Stimulated activated CD4-positive, alpha-beta T cell treated with anti-CD3 and anti-CD28 coated beads, Interleukin-15, amount 100 ng/mL, for 24 hours (primary cell): Measurements from ENCODE around the gene SMIM41.

ENCODE experiments used
- DNase-seq: peaks from one replicate; pipeline ENCODE4 v3.0.0-alpha.2; 2020

The SMIM41 gene

DNA sequence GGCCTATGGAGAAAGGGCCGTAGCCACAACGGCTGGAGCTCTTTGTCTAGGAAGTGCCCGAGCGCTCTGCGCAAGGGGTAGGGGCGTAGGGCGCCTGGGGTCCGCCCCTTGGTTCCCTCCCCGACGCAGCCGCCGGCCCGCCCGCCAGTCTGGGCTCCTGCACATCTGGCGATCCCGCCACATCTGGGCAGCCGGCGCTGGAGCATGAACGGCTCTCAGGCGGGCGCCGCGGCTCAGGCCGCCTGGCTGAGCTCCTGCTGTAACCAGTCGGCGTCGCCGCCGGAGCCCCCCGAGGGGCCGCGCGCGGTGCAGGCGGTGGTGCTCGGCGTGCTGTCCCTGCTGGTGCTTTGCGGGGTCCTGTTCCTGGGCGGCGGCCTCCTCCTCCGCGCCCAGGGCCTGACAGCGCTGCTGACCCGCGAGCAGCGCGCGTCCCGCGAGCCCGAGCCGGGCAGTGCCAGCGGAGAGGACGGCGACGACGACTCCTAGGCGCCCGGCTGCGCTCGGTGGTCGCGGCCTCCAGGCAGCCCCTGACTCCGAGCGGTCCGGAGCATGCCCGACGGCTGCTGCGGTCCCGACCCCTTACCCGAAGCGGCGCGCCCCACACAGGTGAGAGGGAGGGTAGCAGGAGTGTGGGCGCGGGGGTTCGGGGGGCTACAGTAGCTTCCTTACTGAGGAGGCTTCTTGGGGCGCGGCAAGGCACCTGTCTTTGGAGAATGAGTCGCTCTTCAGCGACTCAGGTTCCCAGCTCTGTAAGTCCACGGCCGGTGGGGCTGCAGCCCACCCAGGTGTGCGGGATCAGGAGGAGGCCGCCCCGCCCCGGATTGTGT lies at the start of gene SMIM41:
SMIM41 (plus strand) TSS at position 129 of the 827 bp plus-strand sequence; CDS start at position 205, 76 bp downstream.
- no peak for DNase-seq

DNA sequence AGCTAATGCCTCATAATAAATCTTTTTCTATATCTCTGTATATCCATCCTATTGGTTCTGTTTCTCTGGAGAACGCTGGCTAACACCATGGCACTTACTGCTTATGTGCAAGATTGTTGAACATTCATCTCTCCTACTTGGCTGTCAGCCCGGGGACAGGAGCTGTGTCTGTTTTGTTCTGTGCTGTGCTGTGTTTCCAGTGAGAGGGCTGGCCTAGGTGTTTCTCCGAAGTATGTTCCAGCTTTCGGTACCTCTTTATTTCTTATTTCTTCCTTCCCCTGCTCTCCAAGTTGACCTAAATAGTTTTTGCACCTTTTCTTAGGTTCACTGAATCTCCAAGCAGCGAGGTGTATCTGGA lies 47.1 kb upstream of the SMIM41 start:
- DNase-seq, result no peak

DNA sequence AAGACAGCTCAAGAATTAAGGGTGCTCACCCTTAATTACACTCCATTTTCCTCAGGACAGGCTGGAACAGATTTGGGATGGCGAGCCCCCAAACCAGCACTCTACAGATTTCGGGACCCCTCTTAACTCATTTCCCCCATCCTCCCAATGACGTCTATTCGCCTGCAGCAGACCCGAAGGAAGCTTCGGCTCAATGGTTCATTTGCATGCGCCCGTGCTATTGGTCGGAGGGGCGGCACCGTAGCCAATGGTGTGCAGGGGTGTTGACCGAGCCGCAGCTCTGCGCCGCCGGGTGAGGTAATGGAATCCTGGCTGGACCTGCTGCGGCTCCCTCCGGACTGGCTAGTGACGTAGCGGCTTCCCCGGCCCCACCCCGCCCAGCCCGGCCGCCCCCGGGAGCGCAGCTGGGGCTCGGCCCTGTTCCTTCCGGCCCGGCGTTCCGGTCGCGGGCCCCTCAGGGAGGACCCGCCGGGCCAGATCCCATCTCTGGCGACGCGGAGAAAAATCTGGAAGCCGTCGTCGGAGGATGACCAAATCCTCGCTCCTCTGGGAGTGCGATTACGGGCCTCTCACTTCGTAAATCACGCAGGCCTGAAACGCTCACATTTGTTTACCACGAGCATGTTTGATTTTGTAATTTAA lies 46.6 kb upstream of the SMIM41 start:
- peak; percentile 95 for DNase-seq

DNA sequence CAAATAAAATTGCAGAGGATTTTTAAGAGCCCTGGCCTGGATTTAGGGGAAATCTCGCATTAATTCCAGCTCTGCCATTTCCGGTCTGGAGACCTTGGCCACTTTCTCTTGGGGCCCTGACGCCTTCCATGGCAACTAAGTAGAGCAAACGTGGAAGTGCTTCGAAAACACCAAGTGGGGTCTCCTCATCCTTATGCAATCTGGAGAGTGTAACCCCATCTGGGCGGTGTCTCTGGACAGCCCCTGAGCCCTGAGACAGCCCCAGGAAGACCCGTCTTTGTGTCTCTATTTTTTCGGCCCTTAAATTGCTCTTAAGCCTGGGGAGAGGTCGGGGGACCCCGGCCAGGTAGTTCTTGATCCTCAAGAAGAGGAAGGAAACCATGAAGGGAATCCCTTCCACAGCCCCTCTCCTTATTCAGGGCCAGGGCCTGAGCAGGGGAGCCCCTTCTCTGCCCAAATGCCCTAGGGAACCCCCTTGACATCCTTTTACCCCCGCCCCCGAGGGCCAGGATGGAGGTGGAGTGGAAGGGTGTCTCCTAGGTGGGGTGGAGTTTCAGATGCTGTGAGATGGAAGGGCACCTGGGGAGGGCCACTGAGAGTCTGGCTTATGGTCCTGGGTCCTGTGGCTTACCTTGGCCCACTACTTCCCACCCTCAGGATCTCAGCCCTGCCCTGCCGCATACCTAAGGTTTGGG lies 45.9 kb upstream of the SMIM41 start:
- DNase-seq, result no peak

DNA sequence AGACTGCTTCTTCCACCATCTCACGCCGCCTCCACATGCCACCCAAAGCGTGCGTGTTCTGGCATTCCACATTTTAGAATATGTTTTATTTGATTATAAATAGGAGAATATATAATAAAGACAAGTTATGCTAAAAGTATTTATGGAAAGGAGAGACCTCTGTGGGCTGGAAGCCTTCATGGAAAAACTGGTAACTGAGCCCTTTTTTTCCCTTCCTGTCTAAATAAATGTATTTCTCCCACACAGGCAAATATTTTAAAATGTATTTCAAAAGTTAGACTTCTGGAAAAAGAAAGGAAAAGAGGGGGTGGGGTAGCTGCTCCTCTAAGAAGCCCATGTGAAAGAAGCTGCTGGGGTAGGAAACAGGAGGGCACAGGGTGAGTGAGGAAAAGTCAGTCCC lies 44.3 kb upstream of the SMIM41 start:
- no peak for DNase-seq

DNA sequence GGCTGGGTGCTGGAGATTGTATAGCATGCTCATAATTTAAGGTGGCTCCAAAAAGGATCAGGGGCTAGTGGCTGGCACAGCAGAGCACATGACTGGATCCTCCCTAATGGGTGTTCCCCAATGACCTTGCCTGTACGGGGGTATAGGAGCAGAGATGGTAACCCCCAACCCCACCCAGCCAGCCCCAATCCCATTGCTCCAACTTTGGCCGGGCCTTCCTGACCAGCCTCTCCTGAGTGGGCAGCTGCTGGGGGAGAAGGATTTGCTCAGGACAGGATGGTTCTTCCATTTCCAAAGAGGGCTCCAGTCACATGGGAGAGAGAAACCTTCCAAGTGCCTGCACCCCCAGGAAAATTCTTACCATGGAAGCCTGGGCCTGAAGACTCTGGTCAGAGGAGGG lies 43.6 kb upstream of the SMIM41 start:
- DNase-seq, result no peak

DNA sequence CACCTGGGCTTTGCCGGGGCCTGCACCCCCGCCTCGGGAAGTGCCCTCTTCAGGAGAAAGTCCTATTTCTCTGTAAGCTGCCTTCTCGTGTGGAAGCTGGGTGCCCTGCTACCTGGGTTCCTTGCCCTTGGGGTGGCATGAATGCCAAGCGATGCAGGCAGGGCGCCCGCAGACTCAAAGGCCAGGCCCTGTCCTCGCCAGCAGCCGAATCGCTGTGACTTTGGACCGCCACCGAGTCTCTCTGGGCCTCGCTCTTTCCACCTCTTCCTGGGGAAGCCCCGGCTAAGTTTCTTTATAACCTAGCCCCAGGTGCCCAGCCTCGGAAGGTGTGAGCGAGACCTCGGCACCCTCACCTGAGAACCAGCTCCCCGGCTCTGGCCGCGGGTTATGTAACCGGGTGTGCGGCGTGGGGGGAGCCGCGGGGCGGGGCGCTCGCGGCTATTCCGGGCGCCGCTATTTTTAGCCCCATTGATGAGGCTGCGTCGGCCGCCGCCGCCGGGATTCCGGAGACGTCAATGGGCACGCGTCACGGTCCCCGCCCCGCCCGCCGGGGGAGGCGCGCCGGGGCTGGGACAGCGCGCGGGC lies 42.8 kb upstream of the SMIM41 start:
- peak; percentile 84 for DNase-seq

DNA sequence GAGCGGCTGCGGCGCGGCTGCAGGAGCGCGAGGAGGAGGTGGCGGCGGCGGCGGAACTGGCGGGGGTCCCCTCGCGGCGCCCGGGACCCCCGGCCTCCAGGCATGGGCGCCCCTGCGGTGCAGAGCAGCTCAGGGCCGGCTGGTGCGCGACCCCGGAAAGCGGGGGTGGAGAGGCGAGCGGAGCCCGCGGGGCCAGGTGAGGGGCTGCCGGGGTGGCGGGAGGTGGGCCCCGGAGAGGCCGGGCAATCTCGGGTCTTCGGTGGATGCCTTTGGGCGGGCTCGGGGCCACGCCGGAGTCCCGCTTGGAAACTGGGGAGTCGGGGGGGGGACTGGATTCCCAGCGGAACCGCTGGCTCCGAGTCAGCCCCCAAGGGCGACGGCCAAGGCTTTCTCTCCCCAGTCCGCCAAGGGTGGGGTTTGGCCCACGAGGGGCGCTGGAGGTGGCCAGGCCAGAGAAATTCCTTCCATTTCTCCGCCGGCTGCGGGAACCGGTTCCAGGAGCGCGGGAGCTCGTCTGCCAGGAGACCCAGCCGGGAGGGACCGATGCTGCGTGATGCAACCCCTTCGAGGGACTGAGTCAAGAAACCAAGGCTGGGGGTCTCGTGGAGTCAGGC lies 42.1 kb upstream of the SMIM41 start:
- DNase-seq, result peak; percentile 30

DNA sequence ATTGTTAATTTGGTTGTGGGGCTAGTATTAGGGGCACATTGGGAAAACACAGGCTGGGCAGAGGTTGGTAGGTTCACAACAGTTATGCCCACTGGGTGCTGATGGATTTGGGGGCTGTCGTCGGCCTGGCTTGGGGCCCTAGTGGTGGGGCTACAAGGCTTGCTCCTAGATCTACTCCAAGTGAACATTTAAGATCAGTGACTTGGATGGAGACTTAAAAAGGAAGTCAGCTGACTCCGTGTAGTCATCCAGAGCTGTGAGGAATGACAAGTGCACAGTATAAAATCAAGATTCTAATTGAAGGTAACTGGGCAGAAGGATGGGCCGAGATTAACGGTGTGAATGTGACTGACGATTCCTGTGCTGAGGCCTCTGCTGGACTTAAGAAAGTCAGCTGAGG lies 41.1 kb upstream of the SMIM41 start:
- no peak for DNase-seq

DNA sequence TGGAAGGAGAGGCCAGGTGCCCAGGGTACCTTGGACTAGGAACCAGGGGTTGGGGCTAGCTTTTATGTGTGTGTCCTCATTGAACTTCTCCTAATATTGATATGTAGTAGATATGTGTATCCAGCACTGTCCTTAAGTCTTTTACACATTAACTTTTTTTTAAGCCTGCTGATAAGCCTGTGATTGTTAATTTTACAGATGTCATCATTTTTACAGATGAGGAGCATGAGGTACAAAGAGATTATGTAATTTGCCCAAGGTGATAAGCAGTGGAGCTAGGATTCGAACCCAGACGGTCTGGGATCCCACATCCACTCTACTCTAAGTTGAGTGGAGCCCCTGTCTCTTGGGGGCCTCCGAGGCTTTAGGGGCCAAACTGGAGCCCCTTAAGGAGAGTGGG lies 38.5 kb upstream of the SMIM41 start:
- DNase-seq, result no peak

DNA sequence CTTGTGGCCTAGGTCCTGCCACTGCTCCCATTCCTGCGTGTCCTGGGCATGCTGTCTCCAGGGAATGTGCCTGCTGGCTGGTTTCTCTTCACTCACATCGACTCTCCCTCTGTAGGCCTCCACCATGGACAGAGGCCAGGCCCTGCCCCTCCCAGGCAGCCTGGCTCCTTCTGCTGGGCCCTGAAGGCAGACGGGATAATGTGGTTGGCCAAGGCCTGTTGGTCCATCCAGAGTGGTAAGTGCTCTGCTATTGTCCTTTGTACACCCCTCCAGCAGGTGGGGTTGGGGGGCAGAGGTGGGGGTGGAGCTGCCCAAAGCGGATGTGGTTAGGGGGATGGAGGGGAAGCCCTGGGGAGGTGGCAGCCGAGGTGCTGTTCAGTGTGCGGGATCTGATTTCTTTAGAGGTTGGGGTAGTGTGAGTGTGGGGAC lies 37.8 kb upstream of the SMIM41 start:
- DNase-seq, result no peak

DNA sequence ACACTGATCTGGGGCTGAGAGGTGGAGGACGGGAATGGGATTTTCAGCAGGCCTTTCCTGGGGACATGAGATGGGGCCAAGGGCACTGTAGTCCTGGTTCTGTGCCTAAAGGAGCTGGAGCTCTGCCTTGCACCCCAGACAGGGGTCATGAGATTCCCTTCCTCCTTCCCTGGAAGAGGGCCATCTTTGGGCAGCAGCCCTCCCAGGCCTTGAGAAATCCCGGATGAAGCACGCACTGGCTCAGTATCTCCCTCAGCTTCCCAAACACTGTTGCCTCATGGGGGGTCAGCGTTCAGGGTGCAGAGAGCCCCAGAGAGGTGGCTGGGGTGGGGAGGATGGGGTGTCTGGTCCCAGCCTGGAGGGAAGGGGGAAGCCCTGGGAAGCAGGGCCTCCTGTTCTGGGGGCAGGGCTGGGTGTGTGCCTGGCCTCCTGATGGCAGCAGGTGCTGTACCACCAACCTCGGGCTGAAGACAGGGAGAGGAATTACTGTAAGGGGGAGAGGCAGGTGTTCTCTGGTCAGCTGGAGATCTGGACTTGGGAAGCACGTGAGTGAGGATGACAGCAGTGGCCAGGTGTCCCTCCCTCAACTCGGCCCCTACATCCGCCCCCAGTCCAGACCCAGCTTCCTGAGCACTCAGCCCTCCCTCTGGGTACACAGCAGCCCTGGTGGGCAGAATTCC lies 36.7 kb upstream of the SMIM41 start:
- DNase-seq, result no peak

DNA sequence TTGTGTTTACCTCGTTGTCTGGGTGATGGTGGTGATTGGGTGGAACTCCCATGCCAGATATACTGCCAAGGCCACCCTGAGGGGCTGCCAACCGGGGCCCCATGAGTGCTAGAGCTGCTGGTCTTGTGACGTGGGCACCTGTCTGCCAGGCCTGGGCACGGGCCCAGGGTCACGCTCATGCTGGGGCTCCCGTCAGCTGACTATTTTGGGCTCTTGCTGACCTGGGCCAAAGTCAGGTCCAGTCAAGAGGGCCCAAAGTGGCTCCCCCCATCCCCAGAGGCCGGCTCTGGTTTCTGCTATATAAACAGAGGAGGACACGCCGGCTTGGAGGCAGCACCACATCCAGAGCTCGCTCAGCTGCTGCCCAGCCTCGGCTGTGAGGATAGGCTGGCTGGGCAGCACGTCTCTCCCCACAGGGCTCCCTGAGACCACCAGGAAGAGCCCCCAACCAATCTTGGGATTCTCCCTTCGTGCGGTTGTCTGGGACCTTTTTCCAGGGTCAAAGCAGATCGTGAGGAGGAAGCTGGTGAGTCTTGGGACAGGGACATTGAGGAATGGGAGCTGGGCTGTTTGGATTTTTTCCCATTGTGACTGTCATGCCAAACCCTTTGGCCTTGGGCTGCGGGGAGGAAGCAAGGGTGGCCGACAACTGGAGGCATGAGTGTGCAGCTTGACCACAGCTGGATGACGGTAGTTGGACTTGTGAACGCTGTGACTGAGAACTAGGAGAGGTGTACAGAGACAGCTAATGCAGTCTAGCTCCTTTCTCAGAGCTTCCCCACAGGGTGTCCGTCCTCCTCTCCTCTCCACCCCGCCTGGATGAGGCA lies 35.9 kb upstream of the SMIM41 start:
- DNase-seq, result no peak

DNA sequence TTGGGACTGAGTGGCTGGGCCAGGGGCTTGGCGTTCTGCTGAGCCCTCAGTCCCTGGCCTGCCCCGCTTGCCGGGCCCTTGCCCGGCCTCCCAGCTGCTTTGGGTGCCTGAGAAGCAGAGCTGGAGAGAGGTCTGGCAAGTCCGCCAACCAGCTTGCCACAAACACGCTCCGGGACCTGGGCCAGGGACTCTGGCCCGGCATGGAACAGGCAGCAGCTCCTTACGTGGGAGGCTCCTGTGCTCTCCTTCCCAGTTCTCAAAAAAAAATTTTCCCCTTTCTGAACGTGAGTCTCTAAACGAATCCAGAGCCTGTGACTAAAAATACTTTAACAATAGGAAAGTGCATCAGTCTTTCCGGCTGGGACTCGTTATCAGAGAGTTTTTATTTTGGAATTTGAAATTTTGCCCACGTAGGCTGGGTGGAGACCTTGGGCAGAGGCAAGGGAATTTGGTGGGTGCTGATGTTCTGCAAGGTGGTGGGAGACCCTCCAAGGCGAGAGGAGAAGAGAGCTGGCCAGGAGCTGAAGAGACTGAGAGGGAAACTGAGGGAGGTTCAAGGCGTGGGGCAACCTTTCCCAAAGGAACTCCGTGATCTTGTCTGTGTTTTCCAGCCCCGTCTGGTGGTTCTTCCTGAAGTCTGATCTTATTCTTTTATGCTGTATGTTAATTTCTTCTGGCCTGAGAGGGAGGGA lies 35.1 kb upstream of the SMIM41 start:
- DNase-seq, result no peak

DNA sequence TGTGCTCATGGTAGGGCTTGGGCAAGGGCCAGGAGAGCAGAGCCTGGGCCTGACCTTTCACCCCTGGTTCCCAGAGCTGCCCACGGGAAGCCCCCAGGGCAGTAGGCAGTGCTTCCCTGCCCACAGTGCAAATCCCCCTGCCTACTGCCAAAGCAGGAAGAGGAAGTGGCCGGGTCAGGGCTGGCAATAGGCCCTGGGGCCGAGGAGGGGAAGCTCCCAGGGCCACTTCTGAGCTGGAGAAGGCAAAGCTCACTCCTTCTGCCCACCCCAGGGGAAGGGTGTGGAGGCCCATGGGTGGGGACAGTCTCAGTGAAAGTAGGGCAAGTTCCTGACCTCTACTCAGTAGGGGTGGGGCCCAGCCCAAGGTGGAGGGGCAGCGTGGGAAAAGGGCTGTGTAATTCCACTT lies 33.7 kb upstream of the SMIM41 start:
- no peak for DNase-seq

DNA sequence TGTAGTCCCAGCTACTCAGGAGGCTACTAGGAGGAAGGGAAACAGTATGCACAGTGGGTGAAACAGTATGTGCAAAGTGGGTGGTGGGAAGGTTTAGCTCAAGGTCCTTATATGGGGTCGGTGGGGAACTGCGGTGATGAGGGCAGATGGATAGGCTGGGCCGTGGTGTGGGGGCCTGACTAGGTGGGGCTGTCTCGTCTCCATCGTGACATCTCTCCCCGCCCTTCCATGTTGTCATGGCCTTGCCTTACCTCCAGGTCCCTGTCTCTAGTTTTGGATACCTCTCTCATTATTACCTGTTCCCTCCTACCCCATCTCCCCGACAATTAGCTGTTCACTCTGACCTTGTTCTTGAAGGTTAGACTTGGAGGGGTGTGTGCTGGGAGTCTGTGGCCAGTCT lies 32.6 kb upstream of the SMIM41 start:
- no peak for DNase-seq

DNA sequence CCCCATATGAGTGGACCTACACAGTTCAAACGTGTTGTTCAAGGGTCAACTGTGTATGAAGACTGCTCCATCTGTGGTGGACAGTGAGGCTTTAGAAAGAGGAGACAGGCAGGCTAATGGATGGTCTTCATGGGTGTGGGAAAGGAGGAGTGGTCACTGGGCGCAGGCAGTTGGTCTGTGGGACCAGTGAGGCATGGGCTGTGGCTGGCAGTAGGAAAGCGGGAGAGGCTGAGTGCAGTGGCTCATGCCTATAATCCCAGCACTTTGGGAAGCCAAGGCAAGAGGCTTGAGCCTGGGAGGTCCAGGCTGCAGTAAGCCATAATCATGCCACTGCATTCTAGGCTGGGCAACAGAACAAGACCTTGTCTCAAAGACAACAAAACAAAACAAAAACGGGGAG lies 30.2 kb upstream of the SMIM41 start:
- DNase-seq, result no peak

DNA sequence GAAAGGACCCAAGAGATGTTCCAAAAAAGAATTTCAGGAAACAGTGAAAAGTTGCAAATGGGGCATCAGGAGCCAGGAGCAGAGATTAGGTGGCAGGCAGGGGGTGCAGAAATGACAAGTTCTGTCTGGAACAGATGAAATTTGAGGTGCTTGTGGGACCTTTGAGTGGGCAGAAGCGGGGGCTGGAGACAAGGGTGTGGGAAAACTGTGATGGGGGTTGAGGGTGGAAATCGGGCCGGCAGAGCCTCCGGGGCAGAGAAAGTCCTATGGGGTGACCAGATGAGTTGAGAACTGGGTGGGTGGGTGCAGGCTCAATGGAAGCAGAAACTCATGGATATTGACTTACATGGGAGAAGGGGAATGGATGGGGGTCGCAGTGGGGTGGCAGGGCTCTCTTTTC lies 29.8 kb upstream of the SMIM41 start:
- DNase-seq, result no peak

DNA sequence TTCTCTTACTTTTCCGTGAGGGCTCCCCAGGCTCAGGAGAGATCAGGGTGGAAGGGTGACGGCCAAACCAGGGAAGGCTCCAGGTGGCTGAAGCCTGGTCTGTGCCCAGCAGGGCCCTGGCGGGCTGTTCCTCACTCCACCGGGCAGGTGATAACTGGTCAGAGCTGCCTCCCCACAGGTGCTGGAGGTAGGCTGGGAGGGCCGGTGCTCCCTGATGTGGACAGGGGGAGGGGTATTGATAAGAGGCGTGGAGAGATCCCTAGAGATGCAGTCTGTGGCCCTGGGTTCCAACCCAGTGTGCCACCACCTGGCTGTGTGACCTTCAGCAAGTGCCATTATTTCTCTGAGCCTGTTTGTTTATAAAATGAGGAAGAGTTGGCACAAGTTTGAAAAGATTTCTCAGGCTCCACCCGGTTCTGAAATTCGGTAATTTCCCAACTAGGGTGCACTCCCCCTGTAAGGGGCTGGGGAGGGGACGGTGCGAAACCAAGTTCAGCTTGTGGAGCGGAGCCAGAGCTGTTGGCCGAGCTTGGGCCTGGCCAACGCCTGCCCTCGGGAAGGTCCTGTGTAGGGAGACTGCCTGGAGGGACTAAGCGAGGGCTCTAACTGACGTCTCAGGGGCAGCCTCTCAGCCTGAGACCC lies 29.3 kb upstream of the SMIM41 start:
- DNase-seq, result no peak

DNA sequence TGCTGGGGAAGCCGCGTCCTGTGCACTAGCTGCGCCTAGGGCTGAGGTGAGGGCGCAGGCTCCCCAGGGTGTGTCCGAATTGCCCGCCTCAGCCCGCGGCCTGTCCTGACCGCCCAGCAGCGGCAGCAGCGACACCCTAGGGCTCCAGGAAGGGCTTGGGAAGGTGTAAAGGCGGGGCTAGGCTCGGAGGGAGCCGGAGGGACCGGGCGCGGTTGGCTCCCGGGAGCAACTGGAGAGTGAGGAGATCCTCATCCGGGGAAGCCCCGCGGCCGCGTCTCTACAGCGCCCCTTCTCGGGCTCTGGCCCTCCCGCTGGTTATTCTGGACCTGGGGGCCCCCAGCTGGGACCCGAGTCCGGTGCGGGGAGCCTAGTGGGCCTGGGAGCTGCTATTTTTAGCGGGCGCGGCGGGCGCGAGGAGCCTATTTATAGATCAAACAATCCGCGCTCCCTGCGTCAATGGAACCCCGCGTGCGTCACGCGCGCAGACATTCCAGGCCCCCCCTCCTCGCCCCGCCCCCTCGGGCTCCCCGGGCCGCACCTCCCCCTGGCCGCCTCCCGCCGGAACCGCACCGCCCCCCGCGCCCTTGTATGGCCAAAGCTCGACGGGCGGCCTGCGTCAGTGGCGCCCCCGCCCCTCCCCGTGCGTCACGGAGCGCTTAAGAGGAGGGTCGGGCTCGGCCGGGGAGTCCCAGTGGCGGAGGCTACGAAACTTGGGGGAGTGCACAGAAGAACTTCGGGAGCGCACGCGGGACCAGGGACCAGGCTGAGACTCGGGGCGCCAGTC lies 28.6 kb upstream of the SMIM41 start, which contains the start of gene NR4A1:
NR4A1 (plus strand) TSS at position 685 of the 784 bp plus-strand sequence. CDS start 2,887 bp downstream, outside the sequence.
- DNase-seq, result peak; percentile 99
